ENCODE results near the gene APOE. TPM values are rescaled to one million over a fixed set of nuclear protein-coding genes. Genes with fewer than 3 reads are reported as not detected.

Gene APOE
- total and polyA plus RNA-seq, 9 of the 15 experiments (the other 6 are each of a cell fraction or from before 2014, with no cell fraction given) = 0.14 to 180 (median 58.1) TPM; not detected in 1

- TF ChIP-seq E2F6 (IDR thresholded peaks at IDR 0.05; ENCODE audit: borderline replicate concordance in 1 of 2, extremely low read depth in 1 of 2, insufficient read depth in 1 of 2, insufficient read length in 1 of 2, low read depth in 1 of 2, low read length in 1 of 2, poor library complexity in 1 of 2, severe bottlenecking in 1 of 2) (peak; percentile 91 to 92), POLR2G (IDR thresholded peaks at IDR 0.05; ENCODE audit: low read depth, low read length) (0 out of 2 replicates have a peak, but pooled peaks have one; percentile 40), NFE2 (IDR thresholded peaks at IDR 0.05; ENCODE audit: low read depth) (peak; percentile 27; the same call in 1 of the 2 replicates), ZEB2 (IDR thresholded peaks at IDR 0.05) (0 out of 2 replicates have a peak, but pooled peaks have one; percentile 43), GATAD2B (IDR thresholded peaks at IDR 0.05; ENCODE audit: borderline replicate concordance) (no peak), JUN (IDR thresholded peaks at IDR 0.05; ENCODE audit: borderline replicate concordance, low read depth, low read length) (peak; percentile 29; the same call in 1 of the 2 replicates), JUN (CRISPR knock-in tag; IDR thresholded peaks at IDR 0.05; ENCODE audit: borderline replicate concordance) (no peak), COPS2 (conservative IDR thresholded peaks at IDR 0.05) (no peak), ZNF318 (IDR thresholded peaks at IDR 0.05; ENCODE audit: borderline replicate concordance in 1 of 2, low read depth in 1 of 2) (0 out of 4 replicates have a peak, but pooled peaks of 1 of the 2 experiments have one; percentile 28), POLR2AphosphoS5 (IDR thresholded peaks at IDR 0.05; ENCODE audit: control insufficient read depth, insufficient read depth, low read depth, low read length) (0 out of 2 replicates have a peak, but pooled peaks have one; percentile 33), ETV5 (CRISPR knock-in tag; IDR thresholded peaks at IDR 0.05; ENCODE audit: low read depth) (peak; percentile 62), BHLHE40 (IDR thresholded peaks at IDR 0.05; ENCODE audit: low read length) (peak; percentile 89), KHSRP (IDR thresholded peaks at IDR 0.05) (no peak), ZNF263 (CRISPR knock-in tag; IDR thresholded peaks at IDR 0.05; ENCODE audit: borderline replicate concordance) (peak; percentile 19; the same call in 1 of the 2 replicates)
- TF ChIP-seq, protein P1, sequence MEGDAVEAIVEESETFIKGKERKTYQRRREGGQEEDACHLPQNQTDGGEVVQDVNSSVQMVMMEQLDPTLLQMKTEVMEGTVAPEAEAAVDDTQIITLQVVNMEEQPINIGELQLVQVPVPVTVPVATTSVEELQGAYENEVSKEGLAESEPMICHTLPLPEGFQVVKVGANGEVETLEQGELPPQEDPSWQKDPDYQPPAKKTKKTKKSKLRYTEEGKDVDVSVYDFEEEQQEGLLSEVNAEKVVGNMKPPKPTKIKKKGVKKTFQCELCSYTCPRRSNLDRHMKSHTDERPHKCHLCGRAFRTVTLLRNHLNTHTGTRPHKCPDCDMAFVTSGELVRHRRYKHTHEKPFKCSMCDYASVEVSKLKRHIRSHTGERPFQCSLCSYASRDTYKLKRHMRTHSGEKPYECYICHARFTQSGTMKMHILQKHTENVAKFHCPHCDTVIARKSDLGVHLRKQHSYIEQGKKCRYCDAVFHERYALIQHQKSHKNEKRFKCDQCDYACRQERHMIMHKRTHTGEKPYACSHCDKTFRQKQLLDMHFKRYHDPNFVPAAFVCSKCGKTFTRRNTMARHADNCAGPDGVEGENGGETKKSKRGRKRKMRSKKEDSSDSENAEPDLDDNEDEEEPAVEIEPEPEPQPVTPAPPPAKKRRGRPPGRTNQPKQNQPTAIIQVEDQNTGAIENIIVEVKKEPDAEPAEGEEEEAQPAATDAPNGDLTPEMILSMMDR (IDR thresholded peaks at IDR 0.05 in 2 of 3, conservative IDR thresholded peaks at IDR 0.05 in 1 of 3; ENCODE audit: insufficient read depth in 2 of 3, low read depth in 1 of 3, low read length in 3 of 3) = peak; percentile 27 to 43 (median 35); a peak in 3 of 6 replicates
Measured at GRCh38 chr19:44943801-44944249, 38.2 kb downstream of the APOE start (continued).
